Panc1 (cell line): Measurements from ENCODE around the gene NFE2. TPM values are rescaled to one million over a fixed set of nuclear protein-coding genes. Genes with fewer than 3 reads are reported as not detected.
"Not testable (repeated sequence)": the region's sequence is repeated elsewhere in the genome, so short reads cannot be mapped to it uniquely, and the experiment has no call there.

ENCODE experiments used
- ATAC-seq: fragments of 200-7000 bp; cut with Tn5 transposase; 2 replicates; pipeline ENCODE4 v1.9.1; 2020; ENCODE audit warnings: mild to moderate bottlenecking, moderate library complexity
- BruUV-seq: library from RNA; stranded (reverse); fragments of 400-500 nt; replicated peaks from 2 replicates; lab custom pipeline; 2021; lab: Mats Ljungman, UMichigan
- CTCF ChIA-PET: fragments of 300-600 bp; sonication (Branson Sonifier 250); formaldehyde crosslinking; loops from one replicate; lab custom pipeline; 2022; ENCODE audit warnings: antibody characterized with exemption; lab: Charles Lee
- POLR2A ChIA-PET: fragments of 300-600 bp; sonication (Branson Sonifier 250); formaldehyde crosslinking; loops from one replicate; lab custom pipeline; 2022; ENCODE audit warnings: antibody characterized with exemption; lab: Charles Lee
- DNase-seq: peaks from one replicate; pipeline ENCODE4 v3.0.0-alpha.2; 2010; ENCODE audit warnings: low read depth, low spot score
- H3K27ac ChIP-seq: 2 replicates; pipeline ENCODE4 v1.5.1; 2011; ENCODE audit warnings: mild to moderate bottlenecking, low read length, inconsistent platforms
- H3K27me3 ChIP-seq: fragments of 200-500 bp; sonication (Bioruptor generic); 2 replicates; pipeline ENCODE4 v1.6.0; 2014; ENCODE audit warnings: low read length, inconsistent platforms; ENCODE audit not compliant: control insufficient read depth, insufficient read depth
- H3K36me3 ChIP-seq: fragments of 200-500 bp; sonication (Bioruptor generic); 2 replicates; pipeline ENCODE4 v1.5.1; 2014; ENCODE audit warnings: inconsistent platforms, mild to moderate bottlenecking, low read length, moderate library complexity; ENCODE audit not compliant: control insufficient read depth, insufficient read depth
- H3K4me1 ChIP-seq: 2 replicates; pipeline ENCODE4 v1.5.1; 2011; ENCODE audit warnings: inconsistent platforms, mild to moderate bottlenecking, low read length, moderate library complexity; ENCODE audit not compliant: control insufficient read depth, insufficient read depth
- H3K4me3 ChIP-seq, 2 experiments: 2 replicates each; pipeline ENCODE4 v1.5.1; 2011 to 2012; ENCODE audit warnings: low read depth in 2 of 2, low read length in 2 of 2, mild to moderate bottlenecking in 2 of 2, inconsistent platforms in 1 of 2, moderate library complexity in 1 of 2
- H3K9me3 ChIP-seq: fragments of 200-500 bp; sonication (Bioruptor generic); 2 replicates; pipeline ENCODE4 v1.5.1; 2014; ENCODE audit warnings: low read depth, mild to moderate bottlenecking, inconsistent platforms, low read length, moderate library complexity; ENCODE audit not compliant: control insufficient read depth, insufficient read depth
- CTCF ChIP-seq: fragments of 450-650 bp; IDR thresholded peaks from 2 replicates; pipeline ENCODE4 v1.5.1; 2017; ENCODE audit warnings: mild to moderate bottlenecking
- POLR2AphosphoS5 ChIP-seq: IDR thresholded peaks from 2 replicates; pipeline ENCODE4 v1.6.1; 2012; ENCODE audit warnings: mild to moderate bottlenecking, low read depth, low read length, moderate library complexity
- REST ChIP-seq, 2 experiments: IDR thresholded peaks; 2 replicates each; pipeline ENCODE4 v1.6.1; 2011 to 2012; ENCODE audit warnings: low read depth in 2 of 2, control low read depth in 1 of 2, low read length in 1 of 2, mild to moderate bottlenecking in 1 of 2, moderate library complexity in 1 of 2; ENCODE audit not compliant: insufficient read depth in 1 of 2
- SIN3A ChIP-seq: IDR thresholded peaks from 2 replicates; pipeline ENCODE4 v1.6.1; 2012; ENCODE audit warnings: low read depth, mild to moderate bottlenecking, low read length, moderate library complexity, borderline replicate concordance; ENCODE audit not compliant: insufficient read depth
- TCF7L2 ChIP-seq: IDR thresholded peaks from 2 replicates; pipeline ENCODE4 v1.6.1; 2011; ENCODE audit warnings: mild to moderate bottlenecking, low read depth, low read length, inconsistent platforms
- in situ Hi-C: cut with HindIII; loops from 2 replicates; pipeline ENCODE4 v1.10.0; 2016; ENCODE audit warnings: low sequenced_read_pairs, low pct_unique_long_range_greater_than_20kb
- intact Hi-C: fragments of 100-400 bp; cut with micrococcal nuclease; formaldehyde crosslinking; loops from one replicate; pipeline ENCODE4 v1.10.0; 2022; ENCODE audit not compliant: unreplicated experiment
- total RNA-seq: library from RNA; stranded (reverse); gene quantifications from one replicate; pipeline ENCODE4 v1.2.1, GENCODE V29; 2021; ENCODE audit not compliant: unreplicated experiment

Gene NFE2
- total RNA-seq, 1 experiment from 2014 or later, result 0.26 TPM

GRCh38 chr12:54282949-54283593, 17.7 kb downstream of the NFE2 start:
- Histone ChIP-seq H3K27ac (peak overlapping the region; percentile 100), H3K36me3 (peaks cover 66% of the 10 kb centered on the region), H3K4me1 (peaks cover 45% of the 10 kb centered on the region), H3K9me3 (no peaks in the 10 kb centered on the region), H3K4me3 (peak overlapping the region; percentile 93 to 99), H3K27me3 (no peaks in the 10 kb centered on the region)
- ATAC-seq, result no peak
- 0 out of 2 replicates have a peak, but pooled peaks have one; percentile 48 for TF ChIP-seq SIN3A
- no peak for TF ChIP-seq TCF7L2
- no peak for TF ChIP-seq CTCF
- peak; percentile 22 for TF ChIP-seq POLR2AphosphoS5
- no peak for TF ChIP-seq REST (IDR thresholded peaks at IDR 0.05; ENCODE audit: insufficient read depth in 1 of 2, low read depth in 2 of 2, low read length in 1 of 2)
- DNase-seq, result no peak
- no TSS peak for BruUV-seq
- ChIA-PET POLR2A (interaction anchor here (1.0 kb wide), 1 partner anchor 32 kb away, joined by 3 read pairs; no protein-coding TSS in a partner anchor), CTCF (no interaction called here)
- in situ Hi-C loops (no loop called here), intact Hi-C loops (no loop called here)

- Histone ChIP-seq H3K4me1 (peaks cover 36% of the 10 kb centered on the region), H3K36me3 (peaks cover 61% of the 10 kb centered on the region), H3K27ac (peak overlapping the region; percentile 100), H3K4me3 (peak overlapping the region; percentile 93 to 99)
- ChIA-PET CTCF (interaction anchor here (0.5 to 2.8 kb wide), 2 partner anchors 43 to 73 kb away, joined by 3 to 19 read pairs; partner anchors contain the start of gene COPZ1), POLR2A (interaction anchor here (0.8 to 1.1 kb wide), 3 partner anchors 10 to 43 kb away, joined by 3 to 5 read pairs (median 3); partner anchors contain the start of gene COPZ1)
- ATAC-seq, in situ Hi-C loops, H3K27me3 ChIP-seq, H3K9me3 ChIP-seq, BruUV-seq, DNase-seq, intact Hi-C loops: not testable (repeated sequence)
These were observed 19.1 kb downstream of the NFE2 start for GRCh38 chr12:54281694-54282093.

- H3K27me3 ChIP-seq, H3K9me3 ChIP-seq, DNase-seq, ATAC-seq, BruUV-seq, intact Hi-C loops, in situ Hi-C loops: not testable (repeated sequence)
- POLR2A ChIA-PET, result interaction anchor here (0.8 to 1.1 kb wide), 3 partner anchors 11 to 44 kb away, joined by 3 to 5 read pairs (median 3); partner anchors contain the start of gene COPZ1
- Histone ChIP-seq H3K4me1 (peaks cover 35% of the 10 kb centered on the region), H3K36me3 (peaks cover 56% of the 10 kb centered on the region), H3K4me3 (peak overlapping the region; percentile 93 to 99), H3K27ac (peak overlapping the region; percentile 100)
- CTCF ChIA-PET, result interaction anchor here (0.5 to 2.8 kb wide), 2 partner anchors 44 to 73 kb away, joined by 3 to 19 read pairs; partner anchors contain the start of gene COPZ1
These were observed 19.6 kb downstream of the NFE2 start for GRCh38 chr12:54281261-54281638.
